Activated CD8-positive, alpha-beta memory T cell treated with anti-CD3 and anti-CD28 coated beads, Interleukin-2, amount 10 ng/mL, durations not matched to agents 7 days and 5 days (primary cell): ENCODE results near the gene RORC. TPM values are rescaled to one million over a fixed set of nuclear protein-coding genes. Genes with fewer than 3 reads are reported as not detected.
A peak's percentile ranks its signal among the peaks of the same experiment; 100 is the strongest.
"Not testable (repeated sequence)": the region's sequence is repeated elsewhere in the genome, so short reads cannot be mapped to it uniquely, and the experiment has no call there.

Source experiments
- ATAC-seq: fragments of 150-1000 bp; cut with Tn5 transposase; one replicate; pipeline ENCODE4 v1.10.0; 2021; ENCODE audit warnings: moderate library complexity
- CTCF ChIA-PET: fragments of 350-600 bp; sonication (Branson Sonifier 250); formaldehyde crosslinking; loops from one replicate; lab custom pipeline; 2021; ENCODE audit warnings: antibody characterized with exemption; lab: Charles Lee
- DNase-seq: peaks from one replicate; pipeline ENCODE4 v3.0.0-alpha.2; 2020
- H3K27ac Mint-ChIP-seq: one replicate; pipeline ENCODE4 v1.8.0; 2021; ENCODE audit warnings: mild to moderate bottlenecking, mixed read lengths
- H3K27me3 Mint-ChIP-seq: one replicate; pipeline ENCODE4 v1.8.0; 2021; ENCODE audit warnings: mixed read lengths
- H3K36me3 Mint-ChIP-seq: one replicate; pipeline ENCODE4 v1.8.0; 2021; ENCODE audit warnings: mild to moderate bottlenecking, mixed read lengths
- H3K4me1 Mint-ChIP-seq: one replicate; pipeline ENCODE4 v1.8.0; 2021; ENCODE audit warnings: mixed read lengths
- H3K4me3 Mint-ChIP-seq: one replicate; pipeline ENCODE4 v1.8.0; 2021; ENCODE audit warnings: mild to moderate bottlenecking, moderate library complexity, mixed read lengths
- H3K9me3 Mint-ChIP-seq: one replicate; pipeline ENCODE4 v1.8.0; 2022; ENCODE audit warnings: low read depth, mixed read lengths
- total RNA-seq, 2 experiments: library from RNA; stranded (reverse); gene quantifications; one replicate each; pipeline ENCODE4 v1.2.3, GENCODE V29; 2021

RORC gene
- total RNA-seq, 2 experiments from 2014 or later, result 0.30 to 1.3 TPM

GRCh38 chr1:151790071-151790939, 41.3 kb downstream of the RORC start, which contains the start of gene TDRKH:
Gene TDRKH, minus strand, starts transcription at chr1:151790500. Its CDS starts 7,478 bp downstream, at chr1:151783022.
- Mint-ChIP-seq H3K27ac (peak within 1 kb of the TSS; percentile 87), H3K4me1 (peaks cover 24% of the 10 kb centered on the region), H3K36me3 (peaks cover 4% of the 10 kb centered on the region), H3K9me3 (no peaks in the 10 kb centered on the region), H3K27me3 (no peaks in the 10 kb centered on the region), H3K4me3 (peak within 1 kb of the TSS; percentile 97)
- ATAC-seq (peak; percentile 98), DNase-seq (peak; percentile 99)
- CTCF ChIA-PET, result interaction anchor here (0.7 to 2.1 kb wide), 9 partner anchors 8 to 49 kb away, joined by 3 to 7 read pairs (median 3); partner anchors contain the start of gene C2CD4D

- Mint-ChIP-seq H3K27ac (no peak overlapping the region), H3K9me3 (no peaks in the 10 kb centered on the region), H3K4me1 (peaks cover 24% of the 10 kb centered on the region), H3K36me3 (peaks cover 1% of the 10 kb centered on the region), H3K27me3 (no peaks in the 10 kb centered on the region), H3K4me3 (no peak overlapping the region)
- DNase-seq (no peak), ATAC-seq (no peak)
- CTCF ChIA-PET, result interaction anchor here (1.7 kb wide), 1 partner anchor 10 kb away, joined by 5 read pairs; no protein-coding TSS in a partner anchor
Observed at GRCh38 chr1:151787689-151788088, 43.9 kb downstream of the RORC start.

- Mint-ChIP-seq H3K27me3 (no peaks in the 10 kb centered on the region), H3K27ac (no peak overlapping the region), H3K36me3 (peaks cover 6% of the 10 kb centered on the region), H3K4me3 (no peak overlapping the region), H3K4me1 (peaks cover 1% of the 10 kb centered on the region), H3K9me3 (no peaks in the 10 kb centered on the region)
- CTCF ChIA-PET, result interaction anchor here (1.4 kb wide), 1 partner anchor 9 kb away, joined by 4 read pairs; no protein-coding TSS in a partner anchor
- no peak for ATAC-seq
- no peak for DNase-seq
Observed at GRCh38 chr1:151783796-151784195, 47.8 kb downstream of the RORC start.

GRCh38 chr1:151782741-151783140, 48.9 kb downstream of the RORC start:
- H3K27ac Mint-ChIP-seq, result no peak overlapping the region
- DNase-seq (no peak), ATAC-seq (no peak)
- H3K9me3 Mint-ChIP-seq, result no peaks in the 10 kb centered on the region
- H3K36me3 Mint-ChIP-seq, result peaks cover 11% of the 10 kb centered on the region
- H3K27me3 Mint-ChIP-seq, result no peaks in the 10 kb centered on the region
- no peak overlapping the region for H3K4me3 Mint-ChIP-seq
- H3K4me1 Mint-ChIP-seq, result no peaks in the 10 kb centered on the region
- CTCF ChIA-PET, result no interaction called here

- CTCF ChIA-PET, ATAC-seq, H3K9me3 Mint-ChIP-seq, H3K4me3 Mint-ChIP-seq, H3K27me3 Mint-ChIP-seq, DNase-seq, H3K4me1 Mint-ChIP-seq, H3K27ac Mint-ChIP-seq: not testable (repeated sequence)
- peaks cover 11% of the 10 kb centered on the region for H3K36me3 Mint-ChIP-seq
Observed at GRCh38 chr1:151782026-151782425, 49.6 kb downstream of the RORC start.

- H3K4me3 Mint-ChIP-seq, CTCF ChIA-PET, H3K9me3 Mint-ChIP-seq, DNase-seq, ATAC-seq, H3K27me3 Mint-ChIP-seq, H3K27ac Mint-ChIP-seq, H3K4me1 Mint-ChIP-seq: not testable (repeated sequence)
- peaks cover 18% of the 10 kb centered on the region for H3K36me3 Mint-ChIP-seq
Observed at GRCh38 chr1:151780736-151781135, 50.9 kb downstream of the RORC start.

GRCh38 chr1:151779852-151780251, 51.8 kb downstream of the RORC start:
- ATAC-seq (no peak), DNase-seq (no peak)
- no peaks in the 10 kb centered on the region for H3K4me1 Mint-ChIP-seq
- CTCF ChIA-PET, result no interaction called here
- no peaks in the 10 kb centered on the region for H3K9me3 Mint-ChIP-seq
- peaks cover 20% of the 10 kb centered on the region for H3K36me3 Mint-ChIP-seq
- H3K4me3 Mint-ChIP-seq, result no peak overlapping the region
- no peak overlapping the region for H3K27ac Mint-ChIP-seq
- H3K27me3 Mint-ChIP-seq, result no peaks in the 10 kb centered on the region

- no peak overlapping the region for H3K4me3 Mint-ChIP-seq
- no peak for ATAC-seq
- peaks cover 25% of the 10 kb centered on the region for H3K36me3 Mint-ChIP-seq
- H3K27me3 Mint-ChIP-seq, result no peaks in the 10 kb centered on the region
- H3K27ac Mint-ChIP-seq, result no peak overlapping the region
- H3K9me3 Mint-ChIP-seq, result no peaks in the 10 kb centered on the region
- H3K4me1 Mint-ChIP-seq, result no peaks in the 10 kb centered on the region
- CTCF ChIA-PET, result interaction anchor here (0.9 to 1.3 kb wide), 2 partner anchors 12 to 14 kb away, joined by 3 to 5 read pairs; partner anchors contain the start of gene MRPL9
- no peak for DNase-seq
Observed at GRCh38 chr1:151777317-151777716, 54.3 kb downstream of the RORC start.

- Mint-ChIP-seq H3K27me3 (no peaks in the 10 kb centered on the region), H3K4me3 (no peak overlapping the region), H3K9me3 (no peaks in the 10 kb centered on the region), H3K27ac (no peak overlapping the region), H3K4me1 (no peaks in the 10 kb centered on the region), H3K36me3 (peaks cover 25% of the 10 kb centered on the region)
- DNase-seq, result no peak
- ATAC-seq, result no peak
- CTCF ChIA-PET, result interaction anchor here (1.1 kb wide), 1 partner anchor 60 kb away, joined by 3 read pairs; no protein-coding TSS in a partner anchor
Observed at GRCh38 chr1:151776665-151777062, 54.9 kb downstream of the RORC start.

GRCh38 chr1:151775894-151776664, 55.5 kb downstream of the RORC start:
- no peak for ATAC-seq
- CTCF ChIA-PET, result interaction anchor here (1.1 to 1.6 kb wide), 2 partner anchors 60 to 208 kb away, joined by 3 read pairs; no protein-coding TSS in a partner anchor
- Mint-ChIP-seq H3K27ac (no peak overlapping the region), H3K9me3 (no peaks in the 10 kb centered on the region), H3K4me1 (no peaks in the 10 kb centered on the region), H3K36me3 (peaks cover 21% of the 10 kb centered on the region), H3K4me3 (no peak overlapping the region), H3K27me3 (no peaks in the 10 kb centered on the region)
- DNase-seq, result no peak

- no peak overlapping the region for H3K4me3 Mint-ChIP-seq
- H3K9me3 Mint-ChIP-seq, result no peaks in the 10 kb centered on the region
- DNase-seq, result no peak
- peaks cover 20% of the 10 kb centered on the region for H3K36me3 Mint-ChIP-seq
- CTCF ChIA-PET, result interaction anchor here (0.8 to 1.6 kb wide), 3 partner anchors 9 to 209 kb away, joined by 3 to 4 read pairs (median 3); no protein-coding TSS in a partner anchor
- no peaks in the 10 kb centered on the region for H3K27me3 Mint-ChIP-seq
- H3K27ac Mint-ChIP-seq, result no peak overlapping the region
- H3K4me1 Mint-ChIP-seq, result no peaks in the 10 kb centered on the region
- no peak for ATAC-seq
Observed at GRCh38 chr1:151774256-151774922, 57.2 kb downstream of the RORC start.

GRCh38 chr1:151773702-151774101, 57.9 kb downstream of the RORC start:
- H3K36me3 Mint-ChIP-seq, result peaks cover 19% of the 10 kb centered on the region
- H3K9me3 Mint-ChIP-seq, result no peaks in the 10 kb centered on the region
- H3K4me1 Mint-ChIP-seq, result no peaks in the 10 kb centered on the region
- ATAC-seq, result no peak
- CTCF ChIA-PET, result no interaction called here
- H3K27ac Mint-ChIP-seq, result no peak overlapping the region
- no peaks in the 10 kb centered on the region for H3K27me3 Mint-ChIP-seq
- no peak overlapping the region for H3K4me3 Mint-ChIP-seq
- no peak for DNase-seq

GRCh38 chr1:151769270-151769669, 62.3 kb downstream of the RORC start:
- H3K27me3 Mint-ChIP-seq, H3K36me3 Mint-ChIP-seq, ATAC-seq, CTCF ChIA-PET, H3K9me3 Mint-ChIP-seq, H3K27ac Mint-ChIP-seq, H3K4me3 Mint-ChIP-seq, H3K4me1 Mint-ChIP-seq: not testable (repeated sequence)
- DNase-seq, result peak; percentile 16
